ENCODE data around the gene PPP1R10. TPM values are rescaled to one million over a fixed set of nuclear protein-coding genes. Genes with fewer than 3 reads are reported as not detected.

The PPP1R10 gene
- total and polyA plus RNA-seq, 4 donors, result 21.5 to 73.4 (median 29.5) TPM

GRCh38 chr6:30571075-30571761, 45.8 kb downstream of the PPP1R10 start, which contains the start of gene ABCF1:
ABCF1 (plus strand) TSS chr6:30571442; CDS start chr6:30571488, 46 bp downstream.
- Histone ChIP-seq H3K36me3 (ENCODE audit: control insufficient read depth in 4 of 4, insufficient read depth in 4 of 4, low read length in 4 of 4) (peaks cover 0 to 5% (median 0%) of the 10 kb centered on the region in 4 donors), H3K27me3 (ENCODE audit: control insufficient read depth in 3 of 3, insufficient read depth in 3 of 3, low read length in 2 of 3) (no peaks in the 10 kb centered on the region), H3K4me1 (ENCODE audit: control insufficient read depth in 5 of 5, insufficient read depth in 5 of 5, low read length in 5 of 5) (peaks cover 4 to 26% (median 5%) of the 10 kb centered on the region in 5 donors), H3K4me3 (peak within 1 kb of the TSS; percentile 84), H3K27ac (ENCODE audit: low read depth in 1 of 2, low read length in 1 of 2) (peak within 1 kb of the TSS; percentile 87 to 94), H3K9ac (ENCODE audit: insufficient read depth in 1 of 2, low read length in 2 of 2) (peak within 1 kb of the TSS; percentile 85 to 94), H3K9me3 (ENCODE audit: control insufficient read depth in 4 of 4, insufficient read depth in 3 of 4, low read length in 3 of 4) (no peaks in the 10 kb centered on the region)
- peak; percentile 98 to 99 (median 99) for DNase-seq
- TF ChIP-seq CTCF (IDR thresholded peaks at IDR 0.05; ENCODE audit: control extremely low read depth, extremely low read depth), result no peak
- peak; percentile 97 for ATAC-seq (ENCODE audit: insufficient read depth, low FRiP score)
- WGBS, 2 donors, result 0 to 1% methylated on average over 59 of the region's 59 CpGs

- Histone ChIP-seq H3K27me3 (ENCODE audit: control insufficient read depth in 3 of 3, insufficient read depth in 3 of 3, low read length in 2 of 3) (no peaks in the 10 kb centered on the region), H3K27ac (ENCODE audit: low read depth in 1 of 2, low read length in 1 of 2) (peak overlapping the region; percentile 83 to 88), H3K9me3 (ENCODE audit: control insufficient read depth in 4 of 4, insufficient read depth in 3 of 4, low read length in 3 of 4) (no peaks in the 10 kb centered on the region), H3K4me3 (peak overlapping the region; percentile 51), H3K36me3 (ENCODE audit: control insufficient read depth in 4 of 4, insufficient read depth in 4 of 4, low read length in 4 of 4) (peaks cover 0 to 5% (median 0%) of the 10 kb centered on the region in 4 donors), H3K9ac (ENCODE audit: insufficient read depth in 1 of 2, low read length in 2 of 2) (peak overlapping the region; percentile 85 to 94), H3K4me1 (ENCODE audit: control insufficient read depth in 5 of 5, insufficient read depth in 5 of 5, low read length in 5 of 5) (peaks cover 4 to 26% (median 5%) of the 10 kb centered on the region in 5 donors)
- no peak for DNase-seq
- 1% methylated on average over 18 of the region's 18 CpGs for WGBS, 2 donors
- no peak for TF ChIP-seq CTCF (IDR thresholded peaks at IDR 0.05; ENCODE audit: control extremely low read depth, extremely low read depth)
- ATAC-seq (ENCODE audit: insufficient read depth, low FRiP score), result peak; percentile 17
Measured at GRCh38 chr6:30570740-30571074, 46.3 kb downstream of the PPP1R10 start.

- no peak overlapping the region for H3K27ac ChIP-seq (ENCODE audit: low read depth in 1 of 2, low read length in 1 of 2)
- peaks cover 0 to under 1% (median 0%) of the 10 kb centered on the region in 4 donors for H3K36me3 ChIP-seq (ENCODE audit: control insufficient read depth in 4 of 4, insufficient read depth in 4 of 4, low read length in 4 of 4)
- no peak overlapping the region for H3K4me3 ChIP-seq
- no peak for ATAC-seq (ENCODE audit: insufficient read depth, low FRiP score)
- 80 to 81% methylated on average over 1 of the region's 1 CpG for WGBS, 2 donors
- peak overlapping the region in 1 of 2 donors; percentile 85 for H3K9ac ChIP-seq (ENCODE audit: insufficient read depth in 1 of 2, low read length in 2 of 2)
- no peaks in the 10 kb centered on the region for H3K9me3 ChIP-seq (ENCODE audit: control insufficient read depth in 4 of 4, insufficient read depth in 3 of 4, low read length in 3 of 4)
- no peak for DNase-seq
- no peak for TF ChIP-seq CTCF (IDR thresholded peaks at IDR 0.05; ENCODE audit: control extremely low read depth, extremely low read depth)
- H3K4me1 ChIP-seq (ENCODE audit: control insufficient read depth in 5 of 5, insufficient read depth in 5 of 5, low read length in 5 of 5), result peaks cover 4 to 26% (median 5%) of the 10 kb centered on the region in 5 donors
- H3K27me3 ChIP-seq (ENCODE audit: control insufficient read depth in 3 of 3, insufficient read depth in 3 of 3, low read length in 2 of 3), result no peaks in the 10 kb centered on the region
Measured at GRCh38 chr6:30570263-30570662, 46.8 kb downstream of the PPP1R10 start.

All from lung (tissue), 12 donors.